Stimulated activated naive CD8-positive, alpha-beta T cell treated with anti-CD3 and anti-CD28 coated beads, Interleukin-15, Interleukin-2, amounts not matched to agents 100 ng/mL and 50 ng/mL, for 24 hours (primary cell): Measurements from ENCODE around the gene GADD45B.

ENCODE experiments used
- H3K27ac Mint-ChIP-seq: one replicate; pipeline ENCODE4 v1.8.0; 2021; ENCODE audit warnings: mild to moderate bottlenecking, mixed read lengths
- H3K27me3 Mint-ChIP-seq: one replicate; pipeline ENCODE4 v1.8.0; 2021; ENCODE audit warnings: mixed read lengths
- H3K36me3 Mint-ChIP-seq: one replicate; pipeline ENCODE4 v1.8.0; 2021; ENCODE audit warnings: low read depth, mixed read lengths
- H3K4me1 Mint-ChIP-seq: one replicate; pipeline ENCODE4 v1.8.0; 2021; ENCODE audit warnings: low read depth, mixed read lengths
- H3K4me3 Mint-ChIP-seq: one replicate; pipeline ENCODE4 v1.8.0; 2021; ENCODE audit warnings: mild to moderate bottlenecking, mixed read lengths
- H3K9me3 Mint-ChIP-seq: one replicate; pipeline ENCODE4 v1.8.0; 2021; ENCODE audit warnings: mixed read lengths

The GADD45B gene

GRCh38 chr19:2436926-2437325 lies 39.0 kb upstream of the GADD45B start:
- Mint-ChIP-seq H3K27ac (no peak overlapping the region), H3K4me1 (no peaks in the 10 kb centered on the region), H3K9me3 (no peaks in the 10 kb centered on the region), H3K36me3 (peaks cover 22% of the 10 kb centered on the region), H3K4me3 (no peak overlapping the region), H3K27me3 (no peaks in the 10 kb centered on the region)

- no peaks in the 10 kb centered on the region for H3K9me3 Mint-ChIP-seq
- H3K4me3 Mint-ChIP-seq = no peak overlapping the region
- H3K36me3 Mint-ChIP-seq = peaks cover 22% of the 10 kb centered on the region
- H3K27me3 Mint-ChIP-seq = no peaks in the 10 kb centered on the region
- H3K27ac Mint-ChIP-seq = no peak overlapping the region
- no peaks in the 10 kb centered on the region for H3K4me1 Mint-ChIP-seq
These were observed 37.7 kb upstream of the GADD45B start for GRCh38 chr19:2438178-2438577.

- Mint-ChIP-seq H3K9me3 (no peaks in the 10 kb centered on the region), H3K4me3 (no peak overlapping the region), H3K4me1 (no peaks in the 10 kb centered on the region), H3K36me3 (peaks cover 21% of the 10 kb centered on the region), H3K27ac (no peak overlapping the region), H3K27me3 (no peaks in the 10 kb centered on the region)
These were observed 35.4 kb upstream of the GADD45B start for GRCh38 chr19:2440515-2440914.

GRCh38 chr19:2441096-2441752 lies 34.7 kb upstream of the GADD45B start:
- Mint-ChIP-seq H3K4me3 (no peak overlapping the region), H3K27me3 (no peaks in the 10 kb centered on the region), H3K36me3 (peaks cover 19% of the 10 kb centered on the region), H3K27ac (no peak overlapping the region), H3K4me1 (peaks cover under 1% of the 10 kb centered on the region), H3K9me3 (no peaks in the 10 kb centered on the region)

GRCh38 chr19:2443116-2443784 lies 32.7 kb upstream of the GADD45B start:
- no peak overlapping the region for H3K27ac Mint-ChIP-seq
- H3K9me3 Mint-ChIP-seq = no peaks in the 10 kb centered on the region
- peaks cover 23% of the 10 kb centered on the region for H3K36me3 Mint-ChIP-seq
- H3K4me1 Mint-ChIP-seq = peaks cover 17% of the 10 kb centered on the region
- H3K27me3 Mint-ChIP-seq = no peaks in the 10 kb centered on the region
- no peak overlapping the region for H3K4me3 Mint-ChIP-seq

- H3K4me3 Mint-ChIP-seq = no peak overlapping the region
- no peaks in the 10 kb centered on the region for H3K27me3 Mint-ChIP-seq
- peak overlapping the region; percentile 40 for H3K27ac Mint-ChIP-seq
- H3K4me1 Mint-ChIP-seq = peaks cover 19% of the 10 kb centered on the region
- peaks cover 23% of the 10 kb centered on the region for H3K36me3 Mint-ChIP-seq
- no peaks in the 10 kb centered on the region for H3K9me3 Mint-ChIP-seq
These were observed 32.1 kb upstream of the GADD45B start for GRCh38 chr19:2443785-2444182.

- H3K27ac Mint-ChIP-seq = no peak overlapping the region
- H3K4me1 Mint-ChIP-seq = peaks cover 19% of the 10 kb centered on the region
- no peaks in the 10 kb centered on the region for H3K9me3 Mint-ChIP-seq
- peaks cover 23% of the 10 kb centered on the region for H3K36me3 Mint-ChIP-seq
- no peak overlapping the region for H3K4me3 Mint-ChIP-seq
- no peaks in the 10 kb centered on the region for H3K27me3 Mint-ChIP-seq
These were observed 31.5 kb upstream of the GADD45B start for GRCh38 chr19:2444251-2445002.

GRCh38 chr19:2446381-2446780 lies 29.5 kb upstream of the GADD45B start:
- H3K4me3 Mint-ChIP-seq = peak overlapping the region; percentile 67

GRCh38 chr19:2449019-2449418 lies 26.9 kb upstream of the GADD45B start:
- Mint-ChIP-seq H3K4me3 (no peak overlapping the region), H3K4me1 (peaks cover 24% of the 10 kb centered on the region), H3K9me3 (no peaks in the 10 kb centered on the region), H3K27ac (no peak overlapping the region), H3K27me3 (no peaks in the 10 kb centered on the region), H3K36me3 (peaks cover 12% of the 10 kb centered on the region)

More at GRCh38 chr19:2446381-2446780, 29.5 kb upstream of the GADD45B start:
- Mint-ChIP-seq H3K4me1 (peaks cover 19% of the 10 kb centered on the region), H3K27ac (peak overlapping the region; percentile 16), H3K36me3 (peaks cover 20% of the 10 kb centered on the region), H3K27me3 (no peaks in the 10 kb centered on the region), H3K9me3 (no peaks in the 10 kb centered on the region)

- Mint-ChIP-seq H3K27me3 (no peaks in the 10 kb centered on the region), H3K27ac (no peak overlapping the region), H3K4me1 (peaks cover 38% of the 10 kb centered on the region), H3K9me3 (no peaks in the 10 kb centered on the region), H3K36me3 (peaks cover 7% of the 10 kb centered on the region), H3K4me3 (no peak overlapping the region)
These were observed 24.8 kb upstream of the GADD45B start for GRCh38 chr19:2451138-2451537.

GRCh38 chr19:2451741-2452140 lies 24.2 kb upstream of the GADD45B start:
- Mint-ChIP-seq H3K27ac (no peak overlapping the region), H3K9me3 (no peaks in the 10 kb centered on the region), H3K4me1 (peaks cover 32% of the 10 kb centered on the region), H3K36me3 (peaks cover 4% of the 10 kb centered on the region), H3K27me3 (no peaks in the 10 kb centered on the region), H3K4me3 (no peak overlapping the region)

- peaks cover 7% of the 10 kb centered on the region for H3K36me3 Mint-ChIP-seq
- H3K27ac Mint-ChIP-seq = no peak overlapping the region
- H3K4me1 Mint-ChIP-seq = peaks cover 26% of the 10 kb centered on the region
- H3K9me3 Mint-ChIP-seq = no peaks in the 10 kb centered on the region
- H3K27me3 Mint-ChIP-seq = no peaks in the 10 kb centered on the region
- no peak overlapping the region for H3K4me3 Mint-ChIP-seq
These were observed 22.4 kb upstream of the GADD45B start for GRCh38 chr19:2453431-2454025.

- H3K27ac Mint-ChIP-seq = peak overlapping the region; percentile 7
- H3K36me3 Mint-ChIP-seq = peaks cover 7% of the 10 kb centered on the region
- H3K9me3 Mint-ChIP-seq = no peaks in the 10 kb centered on the region
- H3K27me3 Mint-ChIP-seq = no peaks in the 10 kb centered on the region
- peak overlapping the region; percentile 84 for H3K4me3 Mint-ChIP-seq
- peaks cover 26% of the 10 kb centered on the region for H3K4me1 Mint-ChIP-seq
These were observed 21.5 kb upstream of the GADD45B start for GRCh38 chr19:2454199-2454961.
